CD14-positive monocyte (primary cell): ENCODE measurements around the gene YBX1. TPM values are rescaled to one million over a fixed set of nuclear protein-coding genes. Genes with fewer than 3 reads are reported as not detected.

ENCODE experiments used
- DNase-seq, 3 donors: peaks; one replicate each; pipeline ENCODE4 v3.0.0-alpha.2; 2011 to 2022
- H2AFZ ChIP-seq: 2 replicates; pipeline ENCODE4 v1.6.0; 2012; ENCODE audit warnings: mild to moderate bottlenecking, low read depth, low read length, inconsistent platforms; ENCODE audit not compliant: insufficient read depth, poor library complexity, severe bottlenecking
- H3K27ac ChIP-seq, 2 donors: 1 replicate in 1 of 2; 2 replicates in 1 of 2; pipeline ENCODE4 v1.5.1; 2012 to 2013; ENCODE audit warnings: low read length in 2 of 2, control low read depth in 1 of 2, inconsistent platforms in 1 of 2, low read depth in 1 of 2, mild to moderate bottlenecking in 1 of 2
- H3K27me3 ChIP-seq, 2 donors: one replicate each; pipeline versions ENCODE4 v1.6.0 to v1.6.1; 2011 to 2013; ENCODE audit warnings: low read length in 2 of 2; ENCODE audit not compliant: control insufficient read depth in 2 of 2, insufficient read depth in 2 of 2
- H3K36me3 ChIP-seq, 2 donors: replicated peaks in 1 of 2; 1 replicate in 1 of 2; 2 replicates in 1 of 2; pipeline versions ENCODE4 v1.5.1 to v1.6.1; 2012 to 2013; ENCODE audit warnings: low read length in 2 of 2, control low read depth in 1 of 2, inconsistent platforms in 1 of 2, mild to moderate bottlenecking in 1 of 2; ENCODE audit not compliant: insufficient read depth in 2 of 2, control insufficient read depth in 1 of 2
- H3K4me1 ChIP-seq, 2 donors: 1 replicate in 1 of 2; 2 replicates in 1 of 2; pipeline versions ENCODE4 v1.5.1 to v1.6.1; 2012 to 2013; ENCODE audit warnings: low read length in 2 of 2, control low read depth in 1 of 2, inconsistent platforms in 1 of 2, mild to moderate bottlenecking in 1 of 2, moderate library complexity in 1 of 2; ENCODE audit not compliant: insufficient read depth in 2 of 2, control insufficient read depth in 1 of 2
- H3K4me2 ChIP-seq: replicated peaks from 2 replicates; pipeline ENCODE3; 2012; ENCODE audit warnings: low read length, moderate library complexity, mild to moderate bottlenecking; ENCODE audit not compliant: poor library complexity, severe bottlenecking; ENCODE audit errors: extremely low read depth
- H3K4me3 ChIP-seq, 3 experiments: fragments of 200-600 bp in 1 of 3; sonication (generic) in 1 of 3; replicated peaks in 1 of 3; 1 replicate in 2 of 3; 2 replicates in 1 of 3; pipeline ENCODE4 v1.5.1; 2011 to 2013; ENCODE audit warnings: low read length in 3 of 3, mild to moderate bottlenecking in 3 of 3, control low read depth in 2 of 3, low read depth in 2 of 3, inconsistent platforms in 1 of 3, moderate library complexity in 1 of 3
- H3K79me2 ChIP-seq: 2 replicates; pipeline ENCODE4 v1.6.0; 2012; ENCODE audit warnings: mild to moderate bottlenecking, control low read depth, inconsistent platforms, low read length, moderate library complexity; ENCODE audit not compliant: insufficient read depth
- H3K9ac ChIP-seq: 2 replicates; pipeline ENCODE4 v1.6.0; 2017; ENCODE audit warnings: low read length, mild to moderate bottlenecking; ENCODE audit not compliant: insufficient read depth, poor library complexity, severe bottlenecking
- H3K9me3 ChIP-seq, 2 donors: replicated peaks in 1 of 2; 1 replicate in 1 of 2; 2 replicates in 1 of 2; pipeline versions ENCODE4 v1.5.1 to v1.6.1; 2012 to 2013; ENCODE audit warnings: low read length in 2 of 2, control low read depth in 1 of 2; ENCODE audit not compliant: control insufficient read depth in 1 of 2, insufficient read depth in 1 of 2
- H4K20me1 ChIP-seq: 2 replicates; pipeline ENCODE4 v1.6.0; 2012; ENCODE audit warnings: mild to moderate bottlenecking, low read length, control low read depth, moderate library complexity; ENCODE audit not compliant: insufficient read depth
- H3K27ac Mint-ChIP-seq, 7 donors: one replicate each; pipeline ENCODE4 v1.8.0; 2020; ENCODE audit warnings: mild to moderate bottlenecking in 7 of 7, mixed read lengths in 7 of 7, moderate library complexity in 6 of 7, inconsistent platforms in 2 of 7
- H3K27me3 Mint-ChIP-seq, 3 donors: one replicate each; pipeline ENCODE4 v1.8.0; 2021 to 2022; ENCODE audit warnings: low read depth in 3 of 3, mild to moderate bottlenecking in 3 of 3, mixed read lengths in 3 of 3, moderate library complexity in 3 of 3, inconsistent platforms in 1 of 3
- H3K36me3 Mint-ChIP-seq, 2 donors: one replicate each; pipeline ENCODE4 v1.8.0; 2020; ENCODE audit warnings: mixed read lengths in 2 of 2, inconsistent platforms in 1 of 2, mild to moderate bottlenecking in 1 of 2
- H3K4me1 Mint-ChIP-seq: one replicate; pipeline ENCODE4 v1.8.0; 2020; ENCODE audit warnings: mild to moderate bottlenecking, mixed read lengths
- H3K4me3 Mint-ChIP-seq, 2 donors: one replicate each; pipeline ENCODE4 v1.8.0; 2020; ENCODE audit warnings: mild to moderate bottlenecking in 2 of 2, mixed read lengths in 2 of 2, moderate library complexity in 1 of 2
- H3K9me3 Mint-ChIP-seq, 7 donors: one replicate each; pipeline ENCODE4 v1.8.0; 2020 to 2022; ENCODE audit warnings: mixed read lengths in 7 of 7, mild to moderate bottlenecking in 6 of 7, moderate library complexity in 6 of 7, inconsistent platforms in 2 of 7
- CTCF ChIP-seq: fragments of 200-600 bp; IDR thresholded peaks from one replicate; pipeline ENCODE4 v1.8.0; 2022; ENCODE audit warnings: antibody characterized with exemption, mild to moderate bottlenecking
- WGBS: methylation state at CpG from one replicate; pipeline ENCODE4 v1.1.5; 2013; ENCODE audit warnings: missing lambda C conversion rate; ENCODE audit not compliant: insufficient coverage; 5-methylcytosine and 5-hydroxymethylcytosine counted together
- intact Hi-C, 2 donors: fragments of 100-400 bp; cut with micrococcal nuclease; formaldehyde crosslinking; loops; one replicate each; pipeline versions ENCODE4 v1.15.0 to v1.15.1; 2023
- polyA plus RNA-seq, 3 donors: library from polyadenylated mRNA; depleted of rRNA in 1 of 3; unstranded in 2 of 3; stranded (reverse) in 1 of 3; fragments of 300-500 nt in 2 of 3; fragments of >200 nt in 1 of 3; fragmentation: Illumina TruSeq in 2 of 3; gene quantifications; 1 replicate in 2 of 3; 2 replicates in 1 of 3; pipeline ENCODE4 v1.2.3, GENCODE V29; 2012 to 2021

YBX1 gene
- polyA plus RNA-seq, 3 donors, result 65.7 to 301 (median 70.2) TPM

- 88% methylated on average over 1 of the region's 2 CpGs for WGBS
- Histone ChIP-seq H3K4me1 (peaks cover 0 to 3% of the 10 kb centered on the region in 2 donors), H3K4me3 (no peak overlapping the region), H3K79me2 (no peaks in the 10 kb centered on the region), H3K27me3 (no peaks in the 10 kb centered on the region), H4K20me1 (no peaks in the 10 kb centered on the region), H2AFZ (no peak overlapping the region), H3K4me2 (no peak overlapping the region), H3K9ac (no peak overlapping the region), H3K36me3 (no peaks in the 10 kb centered on the region), H3K9me3 (no peaks in the 10 kb centered on the region), H3K27ac (no peak overlapping the region)
- H3K36me3 Mint-ChIP-seq, result peaks cover 5 to 6% of the 10 kb centered on the region in 2 donors
- no peak for TF ChIP-seq CTCF
- intact Hi-C loops, result no loop called here
- no peaks in the 10 kb centered on the region for H3K27me3 Mint-ChIP-seq
- H3K27ac Mint-ChIP-seq, result no peak overlapping the region
- peaks cover 2 to 17% (median 8%) of the 10 kb centered on the region in 7 donors for H3K9me3 Mint-ChIP-seq
- H3K4me1 Mint-ChIP-seq, result peaks cover 7% of the 10 kb centered on the region
- no peak overlapping the region for H3K4me3 Mint-ChIP-seq
- DNase-seq, result peak in 1 of 3 donors; percentile 14
These were observed 36.2 kb upstream of the YBX1 start for GRCh38 chr1:42646056-42646455.

GRCh38 chr1:42657201-42657600, 25.0 kb upstream of the YBX1 start:
- H3K9me3 ChIP-seq, result no peaks in the 10 kb centered on the region
- no peak overlapping the region for H3K9ac ChIP-seq
- H3K36me3 Mint-ChIP-seq, result peaks cover 15 to 20% of the 10 kb centered on the region in 2 donors
- peak overlapping the region in 3 of 7 donors; percentile 21 to 82 (median 79) for H3K27ac Mint-ChIP-seq
- no peak for DNase-seq
- TF ChIP-seq CTCF, result no peak
- peak overlapping the region in 1 of 3 experiments; percentile 89 for H3K4me3 ChIP-seq
- H3K79me2 ChIP-seq, result peaks cover 32% of the 10 kb centered on the region
- H3K36me3 ChIP-seq, result peaks cover 18 to 27% of the 10 kb centered on the region in 2 donors
- no peak overlapping the region for H3K27ac ChIP-seq
- H3K27me3 Mint-ChIP-seq, result peaks cover 0 to 5% (median 4%) of the 10 kb centered on the region in 3 donors
- H3K4me3 Mint-ChIP-seq, result peak overlapping the region in 1 of 2 donors; percentile 62
- H3K4me2 ChIP-seq, result peak overlapping the region; percentile 77
- no CpG with 5 or more reads among the region's 5 CpGs for WGBS
- peaks cover 20% of the 10 kb centered on the region for H3K4me1 Mint-ChIP-seq
- no peaks in the 10 kb centered on the region for H4K20me1 ChIP-seq
- intact Hi-C loops, result loop anchor here in 1 of 2 donors (5.0 to 10.0 kb wide), 2 partner anchors 110 to 322 kb away; partner anchors contain the start of genes C1orf50, FOXJ3 and P3H1
- no peaks in the 10 kb centered on the region for H3K27me3 ChIP-seq
- H3K4me1 ChIP-seq, result peaks cover 15 to 18% of the 10 kb centered on the region in 2 donors
- no peaks in the 10 kb centered on the region for H3K9me3 Mint-ChIP-seq
- peak overlapping the region; percentile 95 for H2AFZ ChIP-seq
